ENCODE measurements around the gene PSD.

Gene PSD

GRCh38 chr10:102419269-102420180 lies 940 bp upstream of the PSD start:
- no peak for DNase-seq (ENCODE audit: low spot score)

DNA sequence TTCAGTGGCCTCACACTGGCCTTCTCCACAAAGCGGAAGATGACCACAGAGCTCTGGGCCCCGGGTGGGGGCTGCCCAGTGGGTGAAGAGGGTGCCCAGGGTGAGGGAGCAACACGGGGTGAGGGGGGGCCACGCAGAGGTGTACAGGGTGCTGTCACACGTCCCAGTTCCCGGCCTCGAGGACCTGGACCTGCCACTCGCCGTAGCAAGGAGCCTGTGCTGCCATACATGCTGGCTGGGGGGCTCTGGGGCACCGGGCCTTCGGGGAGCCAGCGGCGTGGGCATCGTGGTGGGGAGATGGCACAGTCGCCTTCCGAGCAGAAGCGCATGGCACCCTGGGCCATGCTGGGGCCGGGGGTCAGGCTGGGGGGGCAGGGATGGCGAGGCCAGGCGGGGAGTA lies 1.9 kb downstream of the PSD start:
- no peak for DNase-seq (ENCODE audit: low spot score)

DNA sequence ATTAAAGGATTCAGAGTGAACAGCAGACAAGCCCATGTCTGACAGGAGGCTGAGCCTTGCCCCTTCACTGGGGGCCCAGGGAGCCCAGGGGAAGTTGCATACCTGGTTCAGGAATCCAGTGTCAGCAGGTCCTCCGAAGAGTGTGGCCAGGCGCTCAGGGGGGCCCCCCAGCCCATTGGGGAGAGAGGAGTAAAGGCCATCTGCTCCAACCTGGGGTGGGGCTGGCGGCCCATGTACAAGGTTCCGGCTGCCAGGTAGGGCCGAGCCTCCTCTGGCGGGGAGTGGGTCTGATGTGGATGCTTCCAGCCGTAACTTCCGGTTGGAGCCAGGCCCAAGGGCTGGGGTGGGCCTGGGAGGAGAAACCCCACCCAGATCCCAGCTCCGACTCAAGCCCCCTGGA lies 2.3 kb downstream of the PSD start:
- no peak for DNase-seq (ENCODE audit: low spot score)

- DNase-seq (ENCODE audit: low spot score), result no peak
Measured at GRCh38 chr10:102414749-102415148, 3.8 kb downstream of the PSD start.

DNA sequence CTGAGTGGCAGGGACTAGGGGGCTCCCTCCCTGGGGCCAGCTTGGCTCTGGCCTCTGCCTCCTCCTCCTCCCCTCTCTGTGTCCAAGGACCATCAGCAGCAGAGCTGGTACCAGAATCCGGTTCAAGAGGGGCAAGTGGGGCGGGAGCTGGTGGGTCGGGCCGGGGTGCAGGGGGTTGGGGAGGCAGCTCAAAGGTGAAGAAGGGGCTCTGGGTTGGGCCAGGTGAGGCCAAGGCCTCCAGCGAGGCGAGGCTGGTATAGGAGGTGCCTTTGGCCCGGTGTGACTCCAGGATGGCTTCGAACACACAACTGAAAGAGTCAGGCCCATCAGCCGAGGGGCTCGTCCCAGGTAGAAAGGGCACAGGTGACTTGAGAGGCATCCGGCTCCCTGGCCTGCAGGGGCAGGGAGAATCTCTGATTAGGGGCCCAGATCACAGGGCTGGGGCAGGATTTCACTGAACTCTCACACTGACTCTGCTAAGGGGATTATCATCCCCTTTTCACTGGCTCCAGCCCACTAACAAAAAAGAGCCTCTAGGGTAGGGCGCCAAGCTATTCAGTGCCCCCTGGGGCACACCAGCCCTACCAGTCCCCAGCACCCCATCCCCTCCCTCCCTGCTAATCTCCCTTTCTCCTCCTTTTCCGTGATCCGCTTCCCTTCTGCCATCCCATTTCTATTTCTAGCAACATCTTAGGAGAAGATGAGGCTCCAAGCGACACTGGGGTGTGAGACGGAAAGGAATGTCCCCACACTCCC lies 4.6 kb downstream of the PSD start:
- DNase-seq (ENCODE audit: low spot score), result no peak

GRCh38 chr10:102413053-102413705 lies 5.4 kb downstream of the PSD start:
- DNase-seq (ENCODE audit: low spot score), result no peak

GRCh38 chr10:102412293-102412692 lies 6.3 kb downstream of the PSD start:
- DNase-seq (ENCODE audit: low spot score), result no peak

DNA sequence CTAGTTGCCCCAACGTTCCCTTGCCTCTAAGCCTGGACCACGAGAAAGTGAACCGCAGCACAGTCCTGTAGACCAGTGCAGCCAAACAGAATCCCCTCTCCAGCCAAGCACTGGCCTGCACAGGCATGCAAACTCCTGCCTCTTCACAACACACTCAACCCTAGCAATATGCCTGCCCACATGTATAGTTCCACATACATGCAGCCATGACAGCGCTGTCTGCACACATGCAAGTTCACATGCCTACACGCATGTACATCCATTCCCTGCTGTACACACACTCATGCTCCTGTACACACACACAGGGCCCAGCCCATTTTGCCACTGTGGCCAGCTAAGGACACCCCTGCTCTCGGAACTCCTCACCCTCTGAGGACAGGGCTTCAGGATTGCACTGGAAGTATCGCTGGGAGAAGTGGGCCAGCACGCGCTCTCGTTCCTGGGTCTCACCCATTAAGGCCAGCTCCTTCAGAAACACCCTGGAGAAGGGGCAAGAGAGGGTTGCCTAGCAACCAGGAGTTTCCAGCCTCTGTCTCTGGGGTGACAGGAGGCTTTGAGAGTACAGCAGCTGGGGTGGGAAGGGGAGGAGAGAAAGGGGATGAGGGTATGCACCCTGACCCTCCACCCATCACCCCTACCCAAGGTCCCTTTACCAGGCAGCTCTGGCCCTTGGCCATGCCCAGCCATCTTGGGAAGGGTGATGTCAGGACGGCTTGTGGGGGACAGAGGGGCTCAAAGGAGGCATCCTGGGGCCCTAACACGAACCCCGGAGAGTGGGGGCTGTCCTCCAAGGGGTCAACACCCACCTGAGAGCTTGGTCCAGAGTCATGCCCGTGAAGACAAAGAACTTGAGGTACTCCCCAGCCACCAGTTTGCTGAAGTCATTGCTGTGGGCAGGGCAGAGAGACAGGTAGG lies 7.0 kb downstream of the PSD start:
- DNase-seq (ENCODE audit: low spot score), result no peak

DNA sequence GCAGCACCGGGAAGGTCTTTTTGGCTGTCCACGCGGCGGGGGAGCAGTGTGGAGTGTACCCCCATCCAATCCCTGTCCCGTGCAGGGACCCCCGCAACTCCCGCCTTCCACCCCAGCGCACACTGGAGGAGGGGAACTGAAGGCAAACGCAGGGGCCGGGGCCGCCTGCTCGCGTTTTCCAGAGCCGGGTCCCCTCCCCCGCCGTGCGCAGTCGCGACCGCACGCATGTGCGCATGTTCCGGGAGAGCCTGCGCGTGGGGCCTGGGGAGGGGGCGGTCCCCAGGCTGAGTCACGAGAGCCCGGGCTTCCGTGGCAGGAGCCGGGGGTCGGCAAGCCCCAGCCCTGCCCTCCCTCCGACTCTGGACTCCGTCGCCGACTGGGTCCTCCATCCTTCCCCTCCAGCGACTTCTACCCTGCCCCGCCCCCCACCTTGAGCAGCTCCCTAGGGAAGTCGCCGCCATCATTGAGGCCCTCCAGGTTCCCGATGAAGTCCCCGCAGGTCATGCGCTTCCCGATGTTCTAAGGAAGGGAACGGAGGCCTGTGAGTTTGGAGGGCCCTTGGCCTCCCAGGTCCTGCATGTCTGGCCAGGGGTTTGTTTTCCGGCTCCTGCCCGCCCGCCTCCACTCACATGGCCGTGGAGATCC lies 8.0 kb downstream of the PSD start:
- no peak for DNase-seq (ENCODE audit: low spot score)

DNA sequence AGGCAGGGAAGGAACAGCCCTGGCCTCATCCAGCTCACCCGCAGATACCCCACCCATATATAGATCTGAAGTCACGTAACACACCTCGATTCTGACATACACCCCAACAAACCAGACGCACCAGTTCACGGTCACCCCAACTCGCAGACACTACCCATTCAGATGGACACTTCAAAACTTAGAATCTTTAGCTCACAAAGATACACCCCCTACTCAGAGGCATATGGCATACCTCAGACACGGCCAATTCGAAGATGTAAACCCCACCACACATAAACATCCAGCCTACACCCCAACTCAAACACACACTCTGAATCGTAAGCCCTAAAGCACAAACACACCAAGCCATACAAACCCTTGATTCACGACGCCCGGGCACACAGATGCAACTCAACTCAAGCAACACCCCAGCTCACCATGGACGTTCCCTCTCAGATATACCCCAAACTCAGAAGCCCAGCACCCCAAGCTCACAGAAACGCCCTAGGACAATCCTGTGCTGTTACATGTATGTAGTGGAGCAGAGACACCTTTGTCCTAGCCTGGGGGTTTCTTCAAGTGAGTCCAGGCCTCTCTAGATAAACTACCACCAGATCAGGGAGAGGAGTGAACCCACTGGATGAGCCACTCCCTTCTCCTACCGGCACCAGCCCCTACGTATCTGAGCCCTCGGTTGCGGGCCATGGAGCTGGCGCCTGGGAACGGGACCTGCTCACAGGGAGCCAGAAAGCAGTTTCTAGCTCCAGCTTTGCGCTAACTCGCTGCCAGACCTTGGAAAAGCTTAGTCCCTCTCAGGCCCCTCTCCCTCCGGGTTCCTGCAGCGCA lies 8.8 kb downstream of the PSD start:
- DNase-seq (ENCODE audit: low spot score), result no peak

- no peak for DNase-seq (ENCODE audit: low spot score)
Measured at GRCh38 chr10:102408728-102409603, 9.6 kb downstream of the PSD start.

- DNase-seq (ENCODE audit: low spot score), result no peak
Measured at GRCh38 chr10:102408131-102408727, 10.4 kb downstream of the PSD start.

DNA sequence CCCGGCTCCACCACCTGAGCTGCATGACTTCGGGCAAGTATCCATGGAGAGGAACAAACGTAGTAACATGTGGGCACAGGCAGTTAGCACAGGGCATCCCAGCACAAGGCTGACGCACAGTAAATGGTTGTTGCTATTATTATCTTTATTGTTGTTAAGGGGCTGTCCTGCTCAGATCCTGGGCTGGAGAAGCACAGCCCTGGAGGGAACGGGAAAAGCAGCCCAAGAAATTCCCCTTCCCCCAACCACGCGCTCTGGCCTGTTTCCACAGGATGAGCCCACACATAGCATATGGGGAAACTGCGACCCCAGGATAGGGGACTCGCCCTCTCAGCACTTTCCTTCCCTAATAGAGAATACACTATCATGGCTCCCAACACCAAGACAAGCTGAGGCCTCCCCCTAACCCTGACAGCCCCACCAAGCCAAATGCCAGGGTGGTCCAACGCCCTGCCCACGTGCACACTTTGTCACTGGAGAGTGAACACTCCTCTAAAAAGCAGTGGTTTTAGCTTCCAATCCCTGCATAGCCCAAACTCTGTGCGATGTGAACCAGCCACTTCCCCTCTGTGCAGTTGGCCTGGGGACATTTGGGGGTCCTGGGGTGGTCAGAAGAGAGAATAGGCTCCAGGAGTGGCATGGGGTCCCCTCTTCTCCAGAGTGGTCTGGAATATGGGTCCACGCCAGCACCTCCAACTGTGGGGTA lies 11.0 kb downstream of the PSD start:
- no peak for DNase-seq (ENCODE audit: low spot score)

GRCh38 chr10:102406815-102407214 lies 11.8 kb downstream of the PSD start:
- DNase-seq (ENCODE audit: low spot score), result no peak

DNA sequence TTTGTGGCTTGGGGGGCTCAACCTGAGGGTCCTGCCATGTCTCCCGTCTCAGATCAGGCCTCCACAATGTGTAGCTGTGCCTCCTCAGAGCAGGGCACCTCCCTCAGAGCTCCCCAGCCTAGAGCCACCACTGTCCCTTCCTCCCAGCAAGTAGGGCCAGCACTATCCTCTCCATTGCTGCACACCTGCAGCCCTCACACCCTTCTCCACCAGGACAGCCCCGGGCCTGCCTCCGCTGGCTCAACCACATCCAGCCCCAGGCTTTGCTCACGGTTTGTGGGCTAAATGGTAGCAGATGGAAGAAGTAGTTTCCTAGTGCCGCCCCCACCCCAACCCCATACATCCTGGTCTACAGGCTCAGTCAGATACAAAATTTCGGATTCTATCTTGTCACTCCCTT lies 13.0 kb downstream of the PSD start:
- DNase-seq (ENCODE audit: low spot score), result no peak

- DNase-seq (ENCODE audit: low spot score), result no peak
Measured at GRCh38 chr10:102405108-102405571, 13.4 kb downstream of the PSD start.

DNA sequence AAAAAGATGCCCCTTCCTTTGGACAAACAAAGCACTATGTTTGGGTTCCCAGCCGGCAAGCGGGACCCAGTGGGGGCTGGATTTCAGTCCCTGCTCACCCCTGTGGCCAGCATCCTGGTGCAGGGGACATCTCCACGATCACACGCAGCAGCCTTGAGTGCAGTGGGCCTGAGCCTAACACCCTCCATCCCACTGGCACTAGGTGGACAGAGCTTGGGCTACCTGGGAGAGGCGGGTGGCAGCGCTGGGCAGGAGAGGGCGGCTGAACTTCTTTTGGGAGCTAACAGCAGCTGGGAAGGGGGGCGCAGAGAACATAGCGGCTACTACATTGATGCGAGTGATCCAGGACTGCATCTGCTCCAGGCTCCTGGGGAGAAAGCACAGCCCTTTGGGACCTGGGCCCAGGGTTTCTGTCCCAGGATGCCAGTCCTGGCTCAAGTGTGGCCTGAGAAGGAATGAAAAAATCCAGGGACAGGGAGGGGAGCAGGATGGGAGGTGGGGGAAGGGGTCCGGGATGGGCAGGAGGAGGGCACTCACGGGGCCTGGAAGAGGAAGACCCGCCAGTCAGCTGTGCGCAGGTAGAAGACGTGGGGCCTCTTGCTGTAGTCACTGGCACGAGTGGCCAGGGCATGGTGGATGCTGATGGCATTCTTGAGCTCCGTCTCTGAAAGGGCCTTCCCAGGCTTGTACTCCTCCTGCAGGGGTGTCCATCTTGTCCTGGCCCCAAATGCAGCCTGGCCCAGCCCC lies 14.1 kb downstream of the PSD start:
- DNase-seq (ENCODE audit: low spot score), result no peak

All from pons (tissue), 1 donor.